ENCODE measurements around the gene PROSER3.
"Not testable (repeated sequence)": the region's sequence is repeated elsewhere in the genome, so short reads cannot be mapped to it uniquely, and the experiment has no call there.

The PROSER3 gene

DNA sequence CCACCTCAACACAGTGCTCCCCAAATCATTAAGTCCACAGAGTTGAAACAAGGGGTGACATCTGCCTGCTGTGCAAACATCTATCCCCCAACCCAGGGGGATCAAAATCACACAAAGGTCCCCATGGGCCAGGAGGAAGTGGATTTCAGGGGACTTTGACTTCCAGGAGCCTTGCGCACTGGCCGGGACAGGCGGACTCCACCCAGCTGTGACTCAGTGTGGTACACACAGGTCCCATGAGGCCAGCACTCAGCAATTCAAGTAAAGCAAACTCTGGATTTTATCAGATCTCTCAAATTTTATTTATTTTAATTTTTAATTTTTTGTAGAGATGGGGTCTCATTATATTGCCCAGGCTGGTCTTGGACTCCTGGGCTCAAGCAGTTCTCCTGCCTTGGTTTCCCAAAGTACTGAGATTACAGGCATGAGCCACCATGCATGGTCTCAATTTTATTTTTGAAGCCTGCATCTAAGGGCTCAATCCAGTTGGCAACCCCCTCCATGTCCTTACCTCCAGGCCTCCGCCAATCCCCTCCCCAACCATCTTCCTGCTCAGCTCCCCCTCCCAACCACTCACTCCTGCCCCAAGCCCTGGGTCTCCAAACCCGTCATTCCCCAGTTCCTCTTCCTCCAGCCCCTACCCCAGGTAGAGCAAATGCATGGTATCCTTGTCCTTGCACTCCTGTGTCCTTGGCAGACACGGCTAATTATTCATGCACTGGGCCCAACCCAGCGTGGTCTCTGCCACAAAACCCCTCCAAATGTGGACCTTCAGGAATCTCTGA is 35.6 kb downstream of the PROSER3 start:
- H3K4me3 Mint-ChIP-seq: no peak overlapping the region
- H3K27ac Mint-ChIP-seq: no peak overlapping the region
- peaks cover 29 to 59% of the 10 kb centered on the region in 2 donors for H3K27me3 Mint-ChIP-seq
- peaks cover 6% of the 10 kb centered on the region in 2 donors for H3K4me1 Mint-ChIP-seq (ENCODE audit: low read depth in 2 of 2)
- no peak for DNase-seq
- H3K36me3 Mint-ChIP-seq (ENCODE audit: insufficient read depth): peaks cover 2% of the 10 kb centered on the region
- no peaks in the 10 kb centered on the region for H3K9me3 Mint-ChIP-seq
- ATAC-seq (replicated peaks): no peak

- H3K36me3 Mint-ChIP-seq (ENCODE audit: insufficient read depth); H3K9me3 Mint-ChIP-seq; H3K27ac Mint-ChIP-seq; H3K4me3 Mint-ChIP-seq; ATAC-seq (replicated peaks); DNase-seq; H3K4me1 Mint-ChIP-seq (ENCODE audit: low read depth in 2 of 2): not testable (repeated sequence)
- peaks cover 29 to 67% of the 10 kb centered on the region in 2 donors for H3K27me3 Mint-ChIP-seq
These were observed 37.6 kb downstream of the PROSER3 start for GRCh38 chr19:35795564-35795963.

- Mint-ChIP-seq H3K4me3 (peak overlapping the region in 1 of 2 donors; percentile 38), H3K4me1 (ENCODE audit: low read depth in 2 of 2) (peaks cover 6% of the 10 kb centered on the region in 2 donors), H3K27me3 (peaks cover 29 to 62% of the 10 kb centered on the region in 2 donors), H3K9me3 (no peaks in the 10 kb centered on the region), H3K27ac (no peak overlapping the region), H3K36me3 (ENCODE audit: insufficient read depth) (peaks cover 2% of the 10 kb centered on the region)
- no peak for ATAC-seq (replicated peaks)
- DNase-seq: no peak
These were observed 38.9 kb downstream of the PROSER3 start for GRCh38 chr19:35796645-35797542.

DNA sequence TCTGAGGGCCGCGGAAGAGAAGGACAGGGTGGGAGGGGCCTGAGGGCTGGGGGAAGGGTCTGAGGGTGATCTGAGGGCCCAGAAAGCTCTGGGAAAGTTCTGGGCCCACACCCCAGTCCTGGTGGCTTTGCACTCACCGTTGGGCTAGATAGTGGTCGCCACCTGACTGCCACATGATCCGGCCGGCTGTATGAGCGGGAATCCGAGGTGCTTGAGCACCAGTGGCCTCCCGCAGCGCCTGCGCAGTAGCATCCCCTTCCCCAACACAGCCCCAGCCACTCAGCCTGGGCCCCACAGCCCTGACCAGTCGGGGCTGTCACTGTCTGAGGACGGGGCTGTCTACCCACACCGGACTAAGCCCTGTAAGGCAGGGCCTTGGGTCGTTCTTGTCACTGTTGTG is 39.7 kb downstream of the PROSER3 start:
- DNase-seq (no peak), ATAC-seq (replicated peaks) (no peak)
- H3K36me3 Mint-ChIP-seq (ENCODE audit: insufficient read depth): peaks cover 2% of the 10 kb centered on the region
- H3K27me3 Mint-ChIP-seq: peaks cover 29 to 54% of the 10 kb centered on the region in 2 donors
- peaks cover 6% of the 10 kb centered on the region in 2 donors for H3K4me1 Mint-ChIP-seq (ENCODE audit: low read depth in 2 of 2)
- H3K9me3 Mint-ChIP-seq: no peaks in the 10 kb centered on the region
- peak overlapping the region in 1 of 2 donors; percentile 38 for H3K4me3 Mint-ChIP-seq
- no peak overlapping the region for H3K27ac Mint-ChIP-seq

DNA sequence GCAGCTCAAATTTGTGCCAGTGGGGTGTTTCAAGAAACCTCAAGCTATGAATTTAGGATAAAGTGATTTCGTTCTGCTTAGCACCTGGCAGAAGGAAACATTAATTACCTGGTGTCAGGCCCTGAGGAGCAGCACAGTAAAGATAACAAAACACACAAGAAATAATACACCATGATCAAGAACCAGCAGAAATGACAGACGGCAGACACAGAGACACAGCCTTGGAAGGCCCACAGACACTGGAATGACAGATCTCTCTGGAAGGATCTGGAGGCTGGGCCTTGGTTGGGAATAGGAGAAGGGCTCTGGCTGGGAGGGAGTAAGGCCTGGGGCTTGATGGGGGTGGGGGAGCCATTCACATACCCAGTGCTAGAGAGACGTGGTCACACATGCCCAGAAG is 43.9 kb downstream of the PROSER3 start:
- DNase-seq: no peak
- H3K4me3 Mint-ChIP-seq: no peak overlapping the region
- no peak overlapping the region for H3K27ac Mint-ChIP-seq
- no peak for ATAC-seq (replicated peaks)
- no peaks in the 10 kb centered on the region for H3K9me3 Mint-ChIP-seq
- H3K27me3 Mint-ChIP-seq: peaks cover 12 to 26% of the 10 kb centered on the region in 2 donors
- peaks cover 14 to 19% of the 10 kb centered on the region in 2 donors for H3K4me1 Mint-ChIP-seq (ENCODE audit: low read depth in 2 of 2)
- peaks cover 2% of the 10 kb centered on the region for H3K36me3 Mint-ChIP-seq (ENCODE audit: insufficient read depth)

DNA sequence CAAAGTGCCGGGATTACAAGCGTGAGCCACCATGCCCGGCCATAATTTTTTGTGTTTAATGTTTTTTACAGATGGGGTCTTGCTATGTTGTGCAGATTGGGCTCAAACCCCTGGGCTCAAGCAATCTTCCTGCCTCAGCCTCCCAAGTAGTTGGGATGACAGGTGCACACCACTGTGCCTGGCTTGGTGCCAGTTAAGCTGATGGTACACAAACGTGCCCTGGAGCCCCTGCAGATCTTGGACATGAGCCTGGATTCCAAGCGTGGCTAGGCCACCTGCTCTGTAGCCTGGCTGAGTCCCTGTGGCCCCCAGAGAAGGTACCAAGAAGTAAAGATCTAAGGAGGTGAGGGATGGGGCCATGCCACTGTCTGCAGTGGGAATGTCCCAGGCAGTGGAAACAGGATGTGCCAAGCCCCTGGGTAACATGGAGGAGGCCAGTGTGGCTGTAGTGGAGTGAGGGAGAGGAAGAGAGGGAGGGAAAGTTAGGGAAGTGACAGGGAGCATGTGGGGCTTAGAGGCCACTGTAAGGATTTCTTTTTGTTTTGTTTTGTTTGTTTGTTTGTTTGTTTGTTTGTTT is 47.6 kb downstream of the PROSER3 start:
- Mint-ChIP-seq H3K27ac (no peak overlapping the region), H3K4me3 (no peak overlapping the region), H3K36me3 (ENCODE audit: insufficient read depth) (no peaks in the 10 kb centered on the region), H3K9me3 (no peaks in the 10 kb centered on the region), H3K4me1 (ENCODE audit: low read depth in 2 of 2) (peaks cover 9 to 14% of the 10 kb centered on the region in 2 donors), H3K27me3 (peaks cover 1 to 14% of the 10 kb centered on the region in 2 donors)
- DNase-seq: no peak
- no peak for ATAC-seq (replicated peaks)

- peaks cover 11 to 20% of the 10 kb centered on the region in 2 donors for H3K27me3 Mint-ChIP-seq
- peaks cover 9 to 14% of the 10 kb centered on the region in 2 donors for H3K4me1 Mint-ChIP-seq (ENCODE audit: low read depth in 2 of 2)
- no peak overlapping the region for H3K4me3 Mint-ChIP-seq
- no peaks in the 10 kb centered on the region for H3K36me3 Mint-ChIP-seq (ENCODE audit: insufficient read depth)
- H3K27ac Mint-ChIP-seq: no peak overlapping the region
- ATAC-seq (replicated peaks) (no peak), DNase-seq (no peak)
- no peaks in the 10 kb centered on the region for H3K9me3 Mint-ChIP-seq
These were observed 48.6 kb downstream of the PROSER3 start for GRCh38 chr19:35806597-35806996.

DNA sequence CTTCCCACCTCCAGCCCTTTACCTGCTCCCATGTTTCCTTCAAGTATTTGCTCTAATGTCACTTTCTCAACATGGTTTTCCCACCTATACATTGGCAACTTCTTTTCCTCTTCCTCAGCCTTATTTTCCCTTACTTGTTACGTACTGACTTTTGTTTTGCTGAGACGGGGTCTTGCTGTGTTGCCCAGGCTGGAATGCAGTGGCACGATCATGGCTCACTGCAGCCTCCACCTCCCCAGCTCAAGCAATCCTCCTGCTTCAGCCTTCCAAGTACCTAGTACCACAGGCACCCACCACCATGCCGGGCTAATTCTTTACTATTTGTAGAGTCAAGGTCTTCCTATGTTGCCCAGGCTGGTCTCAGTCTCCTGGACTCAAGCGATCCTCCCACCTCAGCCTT is 49.7 kb downstream of the PROSER3 start:
- Mint-ChIP-seq H3K4me1 (ENCODE audit: low read depth in 2 of 2) (peaks cover 9 to 14% of the 10 kb centered on the region in 2 donors), H3K27me3 (peaks cover 21 to 30% of the 10 kb centered on the region in 2 donors), H3K4me3 (no peak overlapping the region), H3K27ac (no peak overlapping the region), H3K36me3 (ENCODE audit: insufficient read depth) (no peaks in the 10 kb centered on the region), H3K9me3 (no peaks in the 10 kb centered on the region)
- DNase-seq (no peak), ATAC-seq (replicated peaks) (no peak)

DNA sequence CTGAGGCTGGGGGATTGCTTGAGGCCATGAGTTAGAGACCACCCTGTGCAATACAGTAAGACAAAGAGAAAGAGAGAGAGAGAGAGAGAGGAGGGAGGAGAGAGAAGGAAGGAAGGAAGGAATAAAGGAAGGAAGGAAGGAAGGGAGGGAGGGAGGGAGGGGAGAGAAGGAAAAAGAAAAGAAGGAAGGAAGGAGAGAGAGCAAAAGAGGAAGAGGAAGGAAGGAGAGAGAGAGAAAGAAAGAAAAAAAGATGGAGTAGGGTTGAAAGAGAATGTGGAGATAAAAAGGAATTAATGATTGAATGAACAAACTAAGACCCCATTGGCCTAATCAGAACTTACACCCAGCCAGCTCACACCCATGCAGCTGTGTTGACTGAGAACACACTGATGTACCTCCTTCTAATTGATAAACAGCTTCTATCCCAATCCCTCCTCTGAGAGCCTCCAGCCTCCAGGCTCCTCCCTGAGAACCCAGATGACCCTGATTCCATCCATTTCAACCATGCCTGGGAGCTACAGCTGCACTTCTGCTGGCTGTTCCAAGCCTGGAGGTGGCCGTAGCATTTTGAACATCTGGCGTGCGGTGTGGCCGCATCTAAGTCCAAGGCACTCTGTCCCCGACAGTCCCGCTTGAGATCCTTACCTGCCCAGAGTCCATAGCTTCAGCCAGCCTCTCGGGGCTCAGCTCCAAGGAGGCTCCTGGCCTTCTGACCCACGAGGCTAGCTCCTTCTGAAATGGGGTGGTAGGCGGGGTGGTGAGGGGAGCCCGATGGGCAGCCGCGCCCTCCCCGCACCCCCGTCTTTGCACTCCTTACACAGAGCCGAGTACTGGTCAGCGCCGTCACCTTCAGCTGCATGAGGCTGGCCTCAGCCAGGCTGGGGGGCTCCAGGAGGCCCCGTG is 53.6 kb downstream of the PROSER3 start:
- H3K4me1 Mint-ChIP-seq (ENCODE audit: low read depth in 2 of 2): no peaks in the 10 kb centered on the region
- DNase-seq (no peak), ATAC-seq (replicated peaks) (no peak)
- no peaks in the 10 kb centered on the region for H3K9me3 Mint-ChIP-seq
- H3K27me3 Mint-ChIP-seq: peaks cover 38 to 69% of the 10 kb centered on the region in 2 donors
- H3K4me3 Mint-ChIP-seq: no peak overlapping the region
- no peak overlapping the region for H3K27ac Mint-ChIP-seq
- H3K36me3 Mint-ChIP-seq (ENCODE audit: insufficient read depth): no peaks in the 10 kb centered on the region

GRCh38 chr19:35812220-35813042 is 54.5 kb downstream of the PROSER3 start, which contains the start of gene PRODH2:
Gene PRODH2 (minus strand): TSS chr19:35812845. CDS start chr19:35812805, 40 bp downstream.
- H3K36me3 Mint-ChIP-seq (ENCODE audit: insufficient read depth): no peaks in the 10 kb centered on the region
- H3K4me3 Mint-ChIP-seq: no peak within 1 kb of the TSS
- H3K27ac Mint-ChIP-seq: no peak within 1 kb of the TSS
- peaks cover 41 to 74% of the 10 kb centered on the region in 2 donors for H3K27me3 Mint-ChIP-seq
- ATAC-seq (replicated peaks) (no peak), DNase-seq (no peak)
- H3K4me1 Mint-ChIP-seq (ENCODE audit: low read depth in 2 of 2): no peaks in the 10 kb centered on the region
- H3K9me3 Mint-ChIP-seq: no peaks in the 10 kb centered on the region

DNA sequence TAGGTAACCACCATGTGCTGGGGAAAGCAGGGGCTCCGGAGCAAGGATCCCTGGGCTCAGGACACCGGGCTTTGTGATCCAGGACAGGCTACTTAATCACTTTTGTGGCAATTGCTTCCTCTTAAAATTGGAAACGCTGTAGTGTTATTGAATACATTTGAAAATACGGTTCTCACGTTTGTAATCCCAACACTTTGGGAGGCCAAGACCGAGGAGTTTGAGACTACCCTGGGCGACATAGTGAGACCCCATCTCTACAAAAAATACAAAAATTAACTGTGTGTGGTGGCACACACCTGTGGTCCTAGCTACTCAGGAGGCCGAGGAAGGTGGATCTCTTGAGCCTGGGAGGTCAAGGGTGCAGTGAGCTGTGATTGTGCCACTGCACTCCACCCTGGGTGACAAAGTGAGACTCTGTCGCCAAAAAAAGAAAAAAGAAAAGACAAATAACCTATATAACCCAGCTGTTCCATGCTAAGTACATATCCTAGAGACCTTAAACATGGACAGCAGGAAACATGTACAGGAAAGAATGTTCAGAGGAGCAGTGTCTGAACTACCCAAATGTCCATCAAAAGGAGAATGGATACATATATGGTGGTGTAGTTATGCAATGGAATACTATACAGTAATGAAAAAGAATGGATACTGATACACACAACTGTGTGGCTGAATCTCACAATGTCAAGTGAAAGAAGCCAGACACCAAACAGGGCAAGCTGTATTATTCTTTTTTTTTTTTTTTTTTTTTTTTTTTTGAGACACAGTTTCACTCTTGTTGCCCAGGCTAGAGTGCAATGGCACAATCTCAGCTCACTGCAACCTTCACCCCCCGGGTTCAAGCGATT is 55.3 kb downstream of the PROSER3 start:
- no peaks in the 10 kb centered on the region for H3K36me3 Mint-ChIP-seq (ENCODE audit: insufficient read depth)
- H3K9me3 Mint-ChIP-seq: no peaks in the 10 kb centered on the region
- H3K4me3 Mint-ChIP-seq: no peak overlapping the region
- DNase-seq: no peak
- ATAC-seq (replicated peaks): no peak
- H3K27ac Mint-ChIP-seq: no peak overlapping the region
- peaks cover 45 to 74% of the 10 kb centered on the region in 2 donors for H3K27me3 Mint-ChIP-seq
- no peaks in the 10 kb centered on the region for H3K4me1 Mint-ChIP-seq (ENCODE audit: low read depth in 2 of 2)

Measured in effector memory CD8-positive, alpha-beta T cell (primary cell).